ENCODE data around the gene MARCHF10.

The MARCHF10 gene

GRCh38 chr17:62822080-62822904 is 14.2 kb upstream of the MARCHF10 start:
- no peak for DNase-seq

- no peak for DNase-seq
Observed at GRCh38 chr17:62821189-62822079, 13.3 kb upstream of the MARCHF10 start.

GRCh38 chr17:62819511-62820221 is 11.6 kb upstream of the MARCHF10 start:
- peak in 2 of 56 donors; percentile 3 to 12 for DNase-seq

- DNase-seq, result no peak
Observed at GRCh38 chr17:62818526-62818925, 10.4 kb upstream of the MARCHF10 start.

- DNase-seq, result no peak
Observed at GRCh38 chr17:62816282-62816839, 8.2 kb upstream of the MARCHF10 start.

- no peak for DNase-seq
Observed at GRCh38 chr17:62809656-62810055, 1.5 kb upstream of the MARCHF10 start.

GRCh38 chr17:62808576-62808970 is 459 bp upstream of the MARCHF10 start:
- DNase-seq, result no peak

GRCh38 chr17:62805234-62805633 is 2.9 kb downstream of the MARCHF10 start:
- no peak for DNase-seq

GRCh38 chr17:62804822-62805221 is 3.3 kb downstream of the MARCHF10 start:
- DNase-seq, result no peak

GRCh38 chr17:62804025-62804424 is 4.1 kb downstream of the MARCHF10 start:
- DNase-seq, result no peak

GRCh38 chr17:62802561-62803205 is 5.4 kb downstream of the MARCHF10 start:
- no peak for DNase-seq

- no peak for DNase-seq
Observed at GRCh38 chr17:62801553-62802114, 6.5 kb downstream of the MARCHF10 start.

GRCh38 chr17:62800585-62800984 is 7.5 kb downstream of the MARCHF10 start:
- peak in 3 of 56 donors; percentile 4 to 36 (median 6) for DNase-seq

GRCh38 chr17:62797959-62798358 is 10.2 kb downstream of the MARCHF10 start:
- no peak for DNase-seq

GRCh38 chr17:62796291-62796690 is 11.8 kb downstream of the MARCHF10 start:
- DNase-seq, result no peak

GRCh38 chr17:62794666-62794971 is 13.5 kb downstream of the MARCHF10 start:
- DNase-seq, result no peak

- DNase-seq, result no peak
Observed at GRCh38 chr17:62793919-62794665, 14.0 kb downstream of the MARCHF10 start.

- no peak for DNase-seq
Observed at GRCh38 chr17:62792447-62792800, 15.7 kb downstream of the MARCHF10 start.

GRCh38 chr17:62791767-62792446 is 16.2 kb downstream of the MARCHF10 start:
- no peak for DNase-seq

Measured in nucleus accumbens (tissue), 56 donors.